ENCODE measurements around the gene GINS1. TPM values are rescaled to one million over a fixed set of nuclear protein-coding genes. Genes with fewer than 3 reads are reported as not detected.
A peak's percentile ranks its signal among the peaks of the same experiment; 100 is the strongest.

GINS1 gene
- total RNA-seq, 1 experiment from 2014 or later, result 74.3 TPM

DNA sequence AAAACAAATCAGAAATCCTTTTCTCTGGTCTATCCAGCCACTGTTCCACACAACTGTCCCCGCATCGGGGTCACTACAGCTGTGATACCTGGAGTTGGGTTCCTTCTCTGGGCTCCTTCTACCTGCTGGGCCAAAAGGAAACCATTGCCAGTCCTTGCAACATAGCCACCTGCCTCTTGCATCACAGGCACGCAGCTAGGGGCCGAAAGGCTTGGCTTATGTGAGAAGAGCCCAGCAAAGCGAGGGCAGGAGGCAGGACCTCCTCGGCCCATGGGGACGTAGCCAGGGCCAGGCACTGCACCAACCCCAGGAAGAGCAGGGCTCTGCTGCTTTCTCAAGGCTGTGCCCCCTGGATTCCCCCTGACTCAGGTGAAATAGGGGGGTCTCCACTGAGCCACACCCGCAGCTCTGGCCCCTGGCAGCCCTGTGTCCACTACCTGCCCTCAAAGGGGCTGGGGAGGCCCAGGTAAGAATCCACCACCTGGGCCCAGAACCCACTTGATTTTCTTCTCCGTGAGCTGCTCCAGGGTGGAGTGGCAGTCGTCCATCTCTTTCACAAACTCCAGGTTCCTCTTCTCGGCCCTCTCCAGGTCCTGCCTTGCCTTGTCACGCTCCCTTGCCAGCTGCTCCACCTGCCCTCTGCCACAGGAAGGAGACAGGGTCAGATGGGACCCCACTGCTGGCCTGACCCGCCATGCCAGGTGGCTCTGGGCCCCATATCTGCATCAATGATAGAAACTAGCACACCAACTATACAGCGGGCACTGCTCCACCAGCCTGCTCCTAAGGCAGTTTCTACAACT, 88.9 kb downstream of the GINS1 start:
- Histone ChIP-seq H4K20me1 (ENCODE audit: control insufficient read depth, insufficient read depth, insufficient read length) (no peaks in the 10 kb centered on the region), H2BK20ac (ENCODE audit: low read depth, low read length, poor library complexity, severe bottlenecking) (no peak overlapping the region), H3K4me1 (ENCODE audit: insufficient read depth, low read length) (no peaks in the 10 kb centered on the region), H3K23ac (ENCODE audit: insufficient read length, low read depth, low read length) (no peak overlapping the region), H3K9me3 (ENCODE audit: control insufficient read depth, low read depth, low read length) (no peaks in the 10 kb centered on the region), H2BK15ac (ENCODE audit: low read depth, low read length) (no peak overlapping the region), H3K27ac (ENCODE audit: insufficient read length, low read depth, low read length) (no peak overlapping the region), H3K56ac (ENCODE audit: insufficient read length, low read depth, low read length) (no peak overlapping the region), H3K9ac (ENCODE audit: extremely low read depth, insufficient read length, low read length) (no peak overlapping the region), H2AFZ (ENCODE audit: low read length) (no peak overlapping the region), H3K18ac (ENCODE audit: insufficient read length, low read depth, low read length) (no peak overlapping the region), H2AK5ac (ENCODE audit: insufficient read length, low read length) (no peak overlapping the region), H3K79me1 (ENCODE audit: insufficient read depth, low read depth, low read length, poor library complexity, severe bottlenecking) (no peaks in the 10 kb centered on the region), H3K79me2 (ENCODE audit: insufficient read depth, low read length) (no peaks in the 10 kb centered on the region), H3K4me2 (ENCODE audit: insufficient read depth, insufficient read length, low read length) (no peak overlapping the region), H2BK12ac (ENCODE audit: insufficient read length, low read depth, low read length) (no peak overlapping the region), H2BK120ac (ENCODE audit: low read depth, low read length, poor library complexity, severe bottlenecking) (no peak overlapping the region), H3K14ac (ENCODE audit: insufficient read depth, low read length) (no peak overlapping the region), H2BK5ac (ENCODE audit: insufficient read length, low read length) (no peak overlapping the region), H3K23me2 (ENCODE audit: insufficient read length, low read depth, low read length, poor library complexity, severe bottlenecking) (no peaks in the 10 kb centered on the region), H3T11ph (ENCODE audit: low read length) (no peak overlapping the region), H3K4ac (ENCODE audit: low read depth, low read length) (no peak overlapping the region), H4K5ac (ENCODE audit: insufficient read length, low read depth, low read length) (no peak overlapping the region), H4K91ac (ENCODE audit: insufficient read length, low read depth, low read length) (no peak overlapping the region), H3K27me3 (ENCODE audit: insufficient read depth, low read length) (no peaks in the 10 kb centered on the region), H4K8ac (replicated peaks; ENCODE audit: insufficient read length, low read depth, low read length) (no peak overlapping the region)
- Mint-ChIP-seq H3K4me1 (peaks cover 6 to 8% of the 10 kb centered on the region in 2 experiments), H3K36me3 (ENCODE audit: insufficient read depth in 1 of 3, low read depth in 3 of 3) (peaks cover 33 to 54% (median 41%) of the 10 kb centered on the region in 3 experiments), H3K27ac (peak overlapping the region in 2 of 3 experiments; percentile 27 to 63; a peak in 3 of 7 replicates), H3K4me3 (no peak overlapping the region), H3K27me3 (ENCODE audit: low read depth) (no peaks in the 10 kb centered on the region; the same call in 1 of the 2 replicates), H3K9me3 (no peaks in the 10 kb centered on the region)
- DNase-seq, result no peak
- TF ChIP-seq, protein P1, sequence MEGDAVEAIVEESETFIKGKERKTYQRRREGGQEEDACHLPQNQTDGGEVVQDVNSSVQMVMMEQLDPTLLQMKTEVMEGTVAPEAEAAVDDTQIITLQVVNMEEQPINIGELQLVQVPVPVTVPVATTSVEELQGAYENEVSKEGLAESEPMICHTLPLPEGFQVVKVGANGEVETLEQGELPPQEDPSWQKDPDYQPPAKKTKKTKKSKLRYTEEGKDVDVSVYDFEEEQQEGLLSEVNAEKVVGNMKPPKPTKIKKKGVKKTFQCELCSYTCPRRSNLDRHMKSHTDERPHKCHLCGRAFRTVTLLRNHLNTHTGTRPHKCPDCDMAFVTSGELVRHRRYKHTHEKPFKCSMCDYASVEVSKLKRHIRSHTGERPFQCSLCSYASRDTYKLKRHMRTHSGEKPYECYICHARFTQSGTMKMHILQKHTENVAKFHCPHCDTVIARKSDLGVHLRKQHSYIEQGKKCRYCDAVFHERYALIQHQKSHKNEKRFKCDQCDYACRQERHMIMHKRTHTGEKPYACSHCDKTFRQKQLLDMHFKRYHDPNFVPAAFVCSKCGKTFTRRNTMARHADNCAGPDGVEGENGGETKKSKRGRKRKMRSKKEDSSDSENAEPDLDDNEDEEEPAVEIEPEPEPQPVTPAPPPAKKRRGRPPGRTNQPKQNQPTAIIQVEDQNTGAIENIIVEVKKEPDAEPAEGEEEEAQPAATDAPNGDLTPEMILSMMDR (conservative IDR thresholded peaks at IDR 0.05), result no peak
- no CpG with 5 or more reads among the region's 14 CpGs for WGBS (ENCODE audit: extremely low coverage, insufficient read length, low lambda C conversion rate)
